ENCODE data around the gene TDRD10. TPM values are rescaled to one million over a fixed set of nuclear protein-coding genes. Genes with fewer than 3 reads are reported as not detected.

Gene TDRD10
- total RNA-seq, 3 donors from 2014 or later, result 0.65 to 2.0 (median 0.72) TPM

DNA sequence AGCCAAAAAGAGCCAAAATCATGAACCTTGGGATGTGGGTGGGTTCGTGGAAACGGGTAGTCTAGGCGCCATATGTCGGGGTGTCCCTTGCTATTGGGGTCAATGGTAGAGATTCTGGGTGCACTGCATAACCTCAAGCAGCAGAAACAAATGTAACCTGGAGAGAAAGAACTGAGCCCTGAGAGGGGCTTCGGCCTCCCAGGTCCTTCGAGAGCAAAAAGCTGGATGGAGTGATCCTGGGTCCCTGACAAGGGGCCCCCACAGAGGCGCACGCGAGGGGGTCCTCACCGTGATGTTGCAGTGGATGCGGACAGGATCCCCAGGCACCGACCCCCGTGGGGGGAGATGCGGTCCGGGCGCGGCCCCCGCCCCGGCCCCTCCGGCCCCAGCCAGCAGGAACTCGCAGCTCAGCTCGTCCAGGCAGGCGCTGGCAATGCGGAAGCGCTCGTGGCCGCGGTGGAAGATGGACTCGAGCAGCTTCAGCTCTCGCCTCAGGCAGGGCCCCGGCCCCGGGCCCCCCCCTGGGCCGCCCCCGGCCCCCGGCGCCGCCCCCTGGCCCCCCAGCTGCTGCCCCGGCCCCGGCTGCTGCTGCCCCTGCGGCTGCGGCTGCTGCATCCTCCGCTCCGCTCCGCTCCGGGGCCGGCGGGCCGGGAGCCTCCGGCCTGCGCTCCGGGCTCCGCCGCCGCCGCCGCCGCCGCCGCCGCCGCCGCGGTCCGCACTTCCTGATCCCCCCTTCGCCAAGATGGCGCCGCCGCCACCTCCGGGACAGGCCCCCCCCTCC lies 56.1 kb downstream of the TDRD10 start, which contains the start of gene UBE2Q1:
Gene UBE2Q1 (minus strand): TSS at position 724 of the 781 bp plus-strand sequence. CDS start 109 bp downstream, at position 615.
- intact Hi-C loops (cut with DNase I, micrococcal nuclease), result no loop called here
- peaks cover 26% of the 10 kb centered on the region for H3K4me1 ChIP-seq (ENCODE audit: low read depth)
- TF ChIP-seq CTCF (IDR thresholded peaks at IDR 0.05), result no peak
- ATAC-seq (no peak), DNase-seq (peak; percentile 56 to 84 (median 76))
- peak within 1 kb of the TSS; percentile 90 for H3K4me3 ChIP-seq
- no peaks in the 10 kb centered on the region for H3K9me3 ChIP-seq
- H3K36me3 ChIP-seq (ENCODE audit: low read depth), result peaks cover 22% of the 10 kb centered on the region

GRCh38 chr1:154558720-154559465 lies 56.9 kb downstream of the TDRD10 start:
- H3K4me3 ChIP-seq, result peak overlapping the region; percentile 90
- no peaks in the 10 kb centered on the region for H3K9me3 ChIP-seq
- intact Hi-C loops (cut with DNase I, micrococcal nuclease), result no loop called here
- ATAC-seq (peak; percentile 94), DNase-seq (peak; percentile 98 to 100 (median 100))
- peaks cover 17% of the 10 kb centered on the region for H3K36me3 ChIP-seq (ENCODE audit: low read depth)
- TF ChIP-seq CTCF (IDR thresholded peaks at IDR 0.05), result no peak
- peaks cover 26% of the 10 kb centered on the region for H3K4me1 ChIP-seq (ENCODE audit: low read depth)

GRCh38 chr1:154559466-154560044 lies 57.5 kb downstream of the TDRD10 start:
- TF ChIP-seq CTCF (IDR thresholded peaks at IDR 0.05), result peak; percentile 82
- peaks cover 10% of the 10 kb centered on the region for H3K36me3 ChIP-seq (ENCODE audit: low read depth)
- H3K9me3 ChIP-seq, result no peaks in the 10 kb centered on the region
- peak overlapping the region; percentile 90 for H3K4me3 ChIP-seq
- ATAC-seq, result peak; percentile 78
- H3K4me1 ChIP-seq (ENCODE audit: low read depth), result peaks cover 26% of the 10 kb centered on the region
- DNase-seq, result peak; percentile 82 to 86 (median 85)
- intact Hi-C loops (cut with DNase I, micrococcal nuclease), result loop anchor here in 1 of 2 donors (10.0 kb wide), 1 partner anchor 315 kb away; the partner anchor contains the start of gene KCNN3

- Histone ChIP-seq H3K4me1 (ENCODE audit: low read depth) (no peaks in the 10 kb centered on the region), H3K4me3 (no peak overlapping the region), H3K36me3 (ENCODE audit: low read depth) (no peaks in the 10 kb centered on the region), H3K9me3 (no peaks in the 10 kb centered on the region)
- DNase-seq (no peak), ATAC-seq (no peak)
- intact Hi-C loops (cut with DNase I, micrococcal nuclease), result loop anchor here in 1 of 2 donors (10.0 kb wide), 1 partner anchor 309 kb away; the partner anchor contains the start of gene KCNN3
- no peak for TF ChIP-seq CTCF (IDR thresholded peaks at IDR 0.05)
Measured at GRCh38 chr1:154565876-154566275, 63.9 kb downstream of the TDRD10 start.

DNA sequence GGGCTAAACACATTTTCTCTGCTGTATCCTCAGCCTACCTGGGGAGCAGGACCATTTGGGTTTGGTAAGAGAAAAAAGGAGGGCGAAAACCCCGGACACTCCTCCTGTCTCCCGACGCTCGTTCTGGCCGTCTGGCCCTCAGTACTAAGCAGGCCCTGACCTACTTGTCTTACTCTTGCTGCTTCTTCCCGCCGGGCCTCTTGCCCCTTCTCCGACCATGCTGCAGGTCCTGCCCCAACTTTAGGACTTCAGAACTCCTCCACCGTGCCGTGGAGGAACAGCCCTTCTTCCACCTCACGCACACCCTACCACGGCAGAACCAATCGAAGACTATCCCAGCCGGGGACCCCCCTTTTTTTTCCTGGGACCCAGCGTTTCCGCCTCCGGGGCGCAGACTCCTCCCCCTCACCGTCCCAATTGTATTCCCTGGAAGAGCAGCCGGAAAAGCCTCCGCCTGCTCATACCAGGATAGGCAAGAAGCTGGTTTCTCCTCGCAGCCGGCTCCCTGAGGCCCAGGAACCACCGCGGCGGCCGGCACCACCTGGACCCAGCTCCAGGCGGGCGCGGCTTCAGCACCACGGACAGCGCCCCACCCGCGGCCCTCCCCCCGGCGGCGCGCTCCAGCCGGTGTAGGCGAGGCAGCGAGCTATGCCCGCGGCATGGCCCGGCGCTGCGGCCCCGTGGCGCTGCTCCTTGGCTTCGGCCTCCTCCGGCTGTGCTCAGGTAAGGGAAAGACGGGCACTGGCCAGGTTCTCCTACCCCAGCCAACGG lies 65.6 kb downstream of the TDRD10 start, which contains the start of gene CHRNB2:
Gene CHRNB2 (plus strand): TSS at position 393 of the 771 bp plus-strand sequence. CDS start 267 bp downstream, at position 660.
- TF ChIP-seq CTCF (IDR thresholded peaks at IDR 0.05), result no peak
- no peak within 1 kb of the TSS for H3K4me3 ChIP-seq
- intact Hi-C loops (cut with DNase I, micrococcal nuclease), result loop anchor here in 1 of 2 donors (10.0 kb wide), 1 partner anchor 307 kb away; the partner anchor contains the start of gene KCNN3
- peak; percentile 62 to 83 (median 74) for DNase-seq
- peak; percentile 98 for ATAC-seq
- H3K4me1 ChIP-seq (ENCODE audit: low read depth), result no peaks in the 10 kb centered on the region
- no peaks in the 10 kb centered on the region for H3K36me3 ChIP-seq (ENCODE audit: low read depth)
- no peaks in the 10 kb centered on the region for H3K9me3 ChIP-seq

All from mucosa of descending colon (tissue), 3 donors.